ENCODE results near the gene BCL2L12.

The BCL2L12 gene

GRCh38 chr19:49665036-49665350, 740 bp upstream of the BCL2L12 start:
- DNase-seq: no peak

GRCh38 chr19:49666120-49666444, 349 bp downstream of the BCL2L12 start:
- DNase-seq: no peak

GRCh38 chr19:49667473-49667872, 1.7 kb downstream of the BCL2L12 start:
- DNase-seq: no peak

- no peak for DNase-seq
These were observed 3.8 kb downstream of the BCL2L12 start for GRCh38 chr19:49669516-49669915.

GRCh38 chr19:49672131-49672919, 6.6 kb downstream of the BCL2L12 start:
- DNase-seq: peak in 1 of 2 experiments; percentile 37

- peak; percentile 62 to 83 for DNase-seq
These were observed 10.5 kb downstream of the BCL2L12 start for GRCh38 chr19:49676136-49676783.

- peak; percentile 100 for DNase-seq
These were observed 11.1 kb downstream of the BCL2L12 start for GRCh38 chr19:49676784-49677230.

GRCh38 chr19:49677231-49677900, 11.6 kb downstream of the BCL2L12 start, which contains the start of gene PRMT1:
Gene PRMT1 (plus strand): TSS chr19:49677271. CDS start chr19:49677281, 10 bp downstream.
- no peak for DNase-seq

- no peak for DNase-seq
These were observed 12.4 kb downstream of the BCL2L12 start for GRCh38 chr19:49677901-49678674.

- DNase-seq: no peak
These were observed 13.4 kb downstream of the BCL2L12 start for GRCh38 chr19:49678985-49679770.

- DNase-seq: no peak
These were observed 14.2 kb downstream of the BCL2L12 start for GRCh38 chr19:49679771-49680413.

GRCh38 chr19:49680421-49681351, 15.0 kb downstream of the BCL2L12 start:
- peak in 1 of 2 experiments; percentile 47 for DNase-seq

GRCh38 chr19:49681830-49682229, 16.1 kb downstream of the BCL2L12 start:
- DNase-seq: no peak

GRCh38 chr19:49682274-49682673, 16.5 kb downstream of the BCL2L12 start:
- no peak for DNase-seq

GRCh38 chr19:49683814-49684250, 18.1 kb downstream of the BCL2L12 start:
- DNase-seq: no peak

GRCh38 chr19:49684251-49684982, 18.7 kb downstream of the BCL2L12 start:
- DNase-seq: no peak

GRCh38 chr19:49684983-49685553, 19.3 kb downstream of the BCL2L12 start:
- DNase-seq: no peak

GRCh38 chr19:49685845-49686332, 20.2 kb downstream of the BCL2L12 start:
- DNase-seq: no peak

GRCh38 chr19:49686503-49687088, 20.9 kb downstream of the BCL2L12 start:
- no peak for DNase-seq
